GM19351 (cell line): ENCODE measurements around the gene ZCCHC7.
"Not testable (repeated sequence)": the region's sequence is repeated elsewhere in the genome, so short reads cannot be mapped to it uniquely, and the experiment has no call there.

ENCODE experiments used
- ATAC-seq: cut with Tn5 transposase; IDR thresholded peaks from one replicate; pipeline ENCODE4 v1.9.1; 2021; ENCODE audit warnings: mild to moderate bottlenecking, moderate library complexity; ENCODE audit not compliant: unreplicated experiment

ZCCHC7 gene

DNA sequence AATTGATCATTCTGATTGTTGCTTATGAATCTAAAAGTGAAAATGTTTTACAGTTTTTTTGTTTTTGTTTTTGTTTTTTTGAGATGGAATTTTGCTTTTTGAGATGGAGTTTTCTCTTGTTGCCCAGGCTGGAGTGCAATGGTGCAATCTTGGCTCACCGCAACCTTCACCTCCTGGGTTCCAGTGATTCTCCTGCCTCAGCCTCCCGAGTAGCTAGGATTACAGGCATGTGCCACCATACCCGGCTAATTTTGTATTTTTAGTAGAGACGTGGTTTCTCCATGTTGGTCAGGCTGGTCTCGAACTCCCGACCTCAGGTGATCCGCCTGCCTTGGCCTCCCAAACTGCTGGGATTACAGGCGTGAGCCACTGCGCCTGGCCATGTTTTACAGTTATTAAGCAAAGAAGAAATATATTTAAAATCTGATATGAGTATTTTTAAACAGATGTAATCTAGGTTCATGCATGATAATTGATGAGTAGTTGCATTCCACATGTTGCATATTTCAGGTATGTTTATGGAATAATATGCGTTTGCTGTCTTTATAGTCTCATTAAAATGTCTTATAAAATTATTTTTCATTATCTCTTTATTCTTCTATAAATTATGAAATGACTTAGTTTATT, 171.4 kb downstream of the ZCCHC7 start:
- not testable (repeated sequence) for ATAC-seq

DNA sequence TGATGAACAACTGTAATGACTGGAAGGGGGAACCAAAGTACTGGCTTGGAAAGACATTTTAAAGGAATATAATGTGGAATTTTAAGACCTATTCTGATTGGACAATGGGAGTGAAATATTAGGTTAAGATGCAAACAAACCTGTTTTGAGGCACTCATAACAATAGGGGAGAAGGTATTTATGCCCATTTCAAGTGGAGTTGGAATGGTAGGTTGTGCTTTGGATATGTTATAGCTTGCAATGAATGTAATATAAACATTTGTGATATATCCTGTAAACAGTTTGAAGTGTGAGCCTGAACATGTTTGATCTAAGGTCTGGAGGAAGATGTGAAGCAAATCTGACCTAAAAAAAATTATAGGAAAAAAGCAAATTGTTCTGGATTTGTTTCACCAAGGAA, 172.5 kb downstream of the ZCCHC7 start:
- no peak for ATAC-seq

- peak; percentile 59 for ATAC-seq
Measured at GRCh38 chr9:37293664-37294524, 173.5 kb downstream of the ZCCHC7 start.

- ATAC-seq, result no peak
Measured at GRCh38 chr9:37295178-37295577, 174.8 kb downstream of the ZCCHC7 start.

DNA sequence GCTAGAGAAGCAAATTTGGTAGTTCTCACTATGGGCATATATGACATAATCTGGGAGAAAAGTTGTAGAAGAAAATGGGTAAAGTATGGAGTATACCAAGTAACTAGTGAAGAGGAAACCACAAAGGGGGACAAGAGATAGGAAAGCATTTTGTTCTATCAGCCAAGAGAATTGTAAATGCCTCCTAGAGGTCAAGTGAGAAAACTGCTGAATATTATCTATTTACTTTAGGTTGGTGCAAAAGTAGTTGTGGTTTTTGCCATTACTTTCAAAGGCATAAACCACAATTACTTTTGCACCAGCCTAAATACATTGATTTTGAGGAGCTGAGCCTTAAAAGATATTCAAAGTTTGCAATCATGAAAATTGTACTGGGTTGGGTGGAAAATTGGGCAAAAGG, 175.4 kb downstream of the ZCCHC7 start:
- no peak for ATAC-seq

DNA sequence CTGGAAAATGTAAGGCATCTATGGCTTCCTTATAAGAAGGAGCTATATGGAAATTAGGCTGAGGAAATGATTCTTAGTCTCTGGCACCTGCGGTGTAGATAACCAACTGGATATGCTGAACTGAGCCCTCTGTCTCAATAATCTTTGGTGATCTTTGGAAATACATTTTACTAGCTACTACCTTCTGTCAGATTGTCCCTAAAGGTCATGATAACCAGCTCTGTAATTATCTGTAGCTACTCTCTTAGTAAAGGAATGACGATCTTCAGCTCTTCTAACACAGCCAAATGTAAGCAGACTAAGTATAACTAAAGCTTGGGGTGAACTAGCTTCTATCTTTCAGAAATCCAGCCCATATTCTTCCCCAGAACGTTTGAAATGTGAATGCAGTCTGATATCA, 177.2 kb downstream of the ZCCHC7 start:
- ATAC-seq, result no peak

- no peak for ATAC-seq
Measured at GRCh38 chr9:37300620-37301019, 180.2 kb downstream of the ZCCHC7 start.

DNA sequence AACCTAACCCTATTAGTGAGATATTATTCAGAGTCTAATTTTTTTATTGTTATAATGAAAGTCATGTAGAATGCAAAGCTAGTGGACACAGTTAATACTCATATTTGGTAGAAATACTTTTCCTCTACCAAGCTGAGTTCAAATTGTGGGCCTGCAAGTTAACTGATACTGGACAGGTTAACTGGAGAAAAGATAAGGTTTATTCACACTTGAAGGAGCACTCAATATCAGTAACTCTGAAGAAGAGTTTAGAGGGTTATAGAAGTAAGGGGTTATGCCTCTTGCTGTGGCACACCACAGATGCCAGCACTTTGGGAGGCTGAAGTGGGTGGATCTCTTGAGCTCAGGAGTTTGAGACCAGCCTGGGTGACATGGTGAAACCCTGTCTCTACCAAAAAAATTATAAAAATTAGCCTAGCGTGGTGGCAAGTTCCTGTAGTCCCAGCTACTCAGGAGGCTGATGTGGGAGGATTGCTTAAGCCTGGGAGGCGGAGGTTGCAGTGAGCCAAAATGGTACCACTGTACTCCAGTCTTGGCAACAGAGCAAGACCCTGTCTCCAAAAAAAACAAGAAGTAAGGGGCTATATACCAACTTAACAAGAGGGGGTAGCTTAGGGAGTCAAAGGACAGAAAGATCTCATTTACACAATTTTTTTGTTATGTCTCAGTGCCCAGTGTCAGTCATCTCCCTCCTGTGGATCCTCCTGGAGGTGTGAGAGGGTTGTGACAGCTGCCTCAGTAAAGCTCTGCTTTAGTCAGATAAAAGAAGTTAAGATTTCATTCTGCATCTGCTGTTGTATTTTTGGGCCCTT, 180.9 kb downstream of the ZCCHC7 start:
- ATAC-seq, result no peak

DNA sequence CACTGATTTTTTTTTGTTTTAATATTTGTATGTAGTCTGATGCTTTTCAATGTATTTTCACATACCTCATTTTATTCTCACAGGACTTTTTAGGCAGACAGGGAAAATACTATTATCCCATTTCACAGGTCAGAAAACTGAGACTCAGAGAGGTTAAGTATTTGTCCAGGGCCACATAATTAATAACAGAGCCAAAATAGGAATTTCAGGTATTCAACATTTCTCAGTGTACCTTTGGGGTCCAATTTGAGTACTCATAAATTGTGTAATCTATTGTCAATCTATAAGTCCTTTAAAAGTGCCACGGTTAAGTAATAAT, 181.4 kb downstream of the ZCCHC7 start:
- ATAC-seq, result no peak

- peak; percentile 84 for ATAC-seq
Measured at GRCh38 chr9:37302277-37302676, 181.9 kb downstream of the ZCCHC7 start.

GRCh38 chr9:37303272-37303671, 182.9 kb downstream of the ZCCHC7 start:
- not testable (repeated sequence) for ATAC-seq

DNA sequence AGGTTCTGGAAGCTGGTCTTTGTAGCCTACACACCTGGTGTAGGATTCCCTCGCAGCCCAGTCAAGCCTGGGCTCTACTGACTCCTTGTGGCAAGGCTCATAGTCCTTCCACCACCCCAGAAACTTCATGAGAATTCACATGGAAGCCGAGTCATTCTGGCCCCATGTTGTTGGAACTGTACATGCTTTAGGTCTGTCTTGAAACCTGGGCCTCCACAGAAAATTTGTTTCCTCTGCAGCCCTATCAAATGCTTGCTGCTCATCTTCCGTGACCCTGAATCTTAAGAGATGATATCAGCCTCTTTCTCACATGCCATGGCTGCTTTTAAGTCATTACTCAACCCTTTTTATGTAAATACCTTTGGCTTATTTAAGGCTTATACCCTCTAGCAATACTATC, 188.8 kb downstream of the ZCCHC7 start:
- ATAC-seq, result no peak

DNA sequence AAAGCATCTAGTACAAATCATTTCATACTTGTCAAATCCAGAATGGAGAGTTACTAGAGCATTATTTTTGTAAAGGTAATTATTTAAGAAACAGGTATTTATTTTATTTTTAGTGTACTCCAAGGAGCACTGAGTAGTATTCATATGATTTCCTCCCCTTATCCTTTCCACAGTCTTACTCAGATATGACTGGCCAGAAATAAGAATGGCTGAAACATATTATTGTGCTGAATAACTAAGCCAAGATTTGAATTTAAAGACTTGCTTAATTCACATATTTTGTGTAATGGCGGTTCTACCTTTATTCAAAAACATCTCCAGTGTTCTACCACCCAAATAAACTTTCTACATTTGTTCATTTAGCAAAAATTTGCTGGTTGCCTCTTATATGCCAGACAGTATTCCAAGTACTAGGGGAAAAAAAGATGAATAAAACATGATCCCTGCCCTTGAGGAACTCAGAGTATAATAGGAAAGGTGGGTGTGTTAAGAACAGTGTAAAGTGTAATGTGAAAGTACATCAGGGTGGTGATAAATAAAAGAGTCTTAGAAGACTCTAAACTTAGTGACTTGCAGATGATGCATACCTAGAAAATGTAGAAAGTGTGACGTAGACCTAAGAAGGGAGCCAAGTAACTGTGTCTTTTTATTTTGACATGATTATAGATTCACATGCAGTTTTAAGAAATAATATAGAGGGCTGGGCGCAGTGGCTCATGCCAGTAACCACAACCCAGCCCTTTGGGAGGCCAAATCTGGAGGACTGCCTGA, 191.7 kb downstream of the ZCCHC7 start:
- ATAC-seq, result no peak

DNA sequence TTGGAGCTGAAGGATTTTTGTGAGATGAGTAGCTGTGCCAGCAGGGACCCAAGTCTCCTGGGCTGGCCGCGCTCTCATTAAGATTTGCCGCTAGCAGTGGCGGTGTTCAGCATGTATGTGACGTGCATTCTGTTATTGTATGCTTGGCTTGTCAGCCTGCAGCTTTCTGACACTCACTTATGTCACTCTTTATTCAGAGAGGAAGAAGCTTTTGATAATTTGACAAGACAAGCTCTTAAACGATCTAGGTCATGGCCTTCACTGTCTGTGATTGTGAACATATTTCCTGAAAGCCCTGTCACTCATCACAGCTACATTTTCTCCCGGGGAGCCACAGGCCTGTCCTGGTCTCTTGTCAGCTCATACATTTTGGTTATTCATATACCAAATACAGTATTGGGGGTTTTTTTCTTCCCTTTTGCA, 203.9 kb downstream of the ZCCHC7 start:
- ATAC-seq, result peak; percentile 65

DNA sequence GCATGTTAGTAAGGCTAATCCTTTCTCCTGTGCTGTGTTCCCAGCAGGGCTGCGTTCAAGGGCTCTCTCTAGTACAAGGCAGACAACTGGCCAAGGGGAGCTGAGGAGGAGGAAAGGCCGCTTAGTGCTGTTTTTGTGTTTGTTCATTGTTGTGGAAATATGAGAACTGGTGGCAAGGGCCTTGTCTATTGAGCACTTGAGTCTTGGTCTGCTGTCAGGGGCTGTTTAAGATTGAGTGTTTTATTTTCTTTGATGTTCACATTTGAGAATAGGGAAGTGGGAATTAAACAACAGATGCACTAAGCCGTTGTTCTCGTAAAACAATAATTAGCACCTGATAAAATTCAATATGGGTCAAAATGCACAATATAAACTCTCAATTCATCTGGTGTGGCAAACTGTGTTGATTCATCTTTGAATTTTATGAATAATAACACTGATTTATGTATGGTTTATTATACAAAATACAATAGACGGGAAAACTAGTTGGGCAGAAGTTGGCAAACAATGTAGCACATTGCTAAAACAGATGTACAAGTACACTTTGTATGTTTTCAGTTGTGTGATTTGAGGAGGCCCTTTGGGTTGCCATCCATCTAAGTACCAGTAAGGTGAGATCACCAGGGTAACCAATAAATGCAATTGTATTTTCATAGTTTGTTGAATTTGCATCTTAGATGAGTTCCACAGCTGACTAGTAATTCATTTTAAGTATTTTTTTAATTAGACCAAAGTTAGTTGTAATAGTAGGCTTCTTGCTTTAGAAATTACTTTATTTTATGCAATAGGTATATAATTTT, 204.5 kb downstream of the ZCCHC7 start:
- ATAC-seq, result peak; percentile 52

DNA sequence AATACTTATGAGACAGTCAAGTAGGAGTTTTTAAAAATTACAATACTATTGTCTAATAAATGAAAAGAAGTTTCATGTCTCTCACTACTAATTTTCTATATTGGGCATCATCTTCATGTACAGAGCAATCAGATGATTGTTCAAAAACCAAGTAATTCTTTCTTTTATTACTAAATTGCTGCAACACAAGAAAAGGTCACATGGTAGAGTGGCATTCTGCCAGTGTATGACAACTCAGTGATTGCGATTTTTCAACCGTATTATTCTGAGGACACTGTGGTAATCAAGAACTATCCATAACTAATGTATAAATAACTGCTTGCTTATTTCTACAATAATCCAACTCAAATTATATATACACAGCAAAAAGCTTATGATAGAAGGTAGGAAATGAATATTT, 205.4 kb downstream of the ZCCHC7 start:
- ATAC-seq, result no peak

- no peak for ATAC-seq
Measured at GRCh38 chr9:37327553-37327952, 207.2 kb downstream of the ZCCHC7 start.

GRCh38 chr9:37328556-37329227, 208.3 kb downstream of the ZCCHC7 start:
- no peak for ATAC-seq

GRCh38 chr9:37329576-37329975, 209.2 kb downstream of the ZCCHC7 start:
- peak; percentile 51 for ATAC-seq

- no peak for ATAC-seq
Measured at GRCh38 chr9:37331871-37332270, 211.5 kb downstream of the ZCCHC7 start.
